Measurements from ENCODE around the gene PCDHB4. TPM values are rescaled to one million over a fixed set of nuclear protein-coding genes. Genes with fewer than 3 reads are reported as not detected.
"Not testable (repeated sequence)": the region's sequence is repeated elsewhere in the genome, so short reads cannot be mapped to it uniquely, and the experiment has no call there.

PCDHB4 gene
- total RNA-seq, 1 donor from 2014 or later, result 1.1 TPM

- FAIRE-seq; H3K4me3 Mint-ChIP-seq (ENCODE audit: unreplicated experiment); H3K27ac Mint-ChIP-seq (ENCODE audit: unreplicated experiment); H3K27ac ChIP-seq (ENCODE audit: low read depth, low read length); H3K27me3 ChIP-seq (ENCODE audit: insufficient read depth, low read length); H3K79me2 ChIP-seq (ENCODE audit: insufficient read depth, low read length); DNase-seq (ENCODE audit: low read depth); H3K4me1 Mint-ChIP-seq (ENCODE audit: low read depth, unreplicated experiment); H3K36me3 ChIP-seq (ENCODE audit: insufficient read depth, low read length); H3K4me3 ChIP-seq (ENCODE audit: insufficient read depth, low read depth, low read length); H3K4me1 ChIP-seq (ENCODE audit: insufficient read depth, low read length); H3K9ac ChIP-seq (ENCODE audit: low read length); H3K4me2 ChIP-seq (ENCODE audit: low read length); H3K27me3 Mint-ChIP-seq (ENCODE audit: low read depth, unreplicated experiment); H4K20me1 ChIP-seq (ENCODE audit: insufficient read depth, low read length); H2AFZ ChIP-seq (ENCODE audit: low read depth, low read length): not testable (repeated sequence)
- Mint-ChIP-seq H3K36me3 (ENCODE audit: low read depth, unreplicated experiment) (peaks cover 31% of the 10 kb centered on the region), H3K9me3 (ENCODE audit: unreplicated experiment) (peaks cover 19% of the 10 kb centered on the region)
- peaks cover 12% of the 10 kb centered on the region for H3K9me3 ChIP-seq (ENCODE audit: insufficient read depth, low read depth, low read length)
Measured at GRCh38 chr5:141096586-141096985, 25.0 kb upstream of the PCDHB4 start.

- DNase-seq (ENCODE audit: low read depth) (peak; percentile 3), FAIRE-seq (no peak)
- Histone ChIP-seq H2AFZ (ENCODE audit: low read depth, low read length) (no peak within 1 kb of the TSS), H3K4me2 (ENCODE audit: low read length) (no peak within 1 kb of the TSS), H3K9me3 (ENCODE audit: insufficient read depth, low read depth, low read length) (peaks cover 14% of the 10 kb centered on the region), H3K9ac (ENCODE audit: low read length) (no peak within 1 kb of the TSS), H3K36me3 (ENCODE audit: insufficient read depth, low read length) (no peaks in the 10 kb centered on the region), H3K4me1 (ENCODE audit: insufficient read depth, low read length) (no peaks in the 10 kb centered on the region), H3K79me2 (ENCODE audit: insufficient read depth, low read length) (no peaks in the 10 kb centered on the region), H4K20me1 (ENCODE audit: insufficient read depth, low read length) (no peaks in the 10 kb centered on the region), H3K27me3 (ENCODE audit: insufficient read depth, low read length) (no peaks in the 10 kb centered on the region), H3K27ac (ENCODE audit: low read depth, low read length) (no peak within 1 kb of the TSS), H3K4me3 (ENCODE audit: insufficient read depth, low read depth, low read length) (no peak within 1 kb of the TSS)
- Mint-ChIP-seq H3K27me3 (ENCODE audit: low read depth, unreplicated experiment) (no peaks in the 10 kb centered on the region), H3K36me3 (ENCODE audit: low read depth, unreplicated experiment) (peaks cover 42% of the 10 kb centered on the region), H3K4me3 (ENCODE audit: unreplicated experiment) (no peak within 1 kb of the TSS), H3K27ac (ENCODE audit: unreplicated experiment) (no peak within 1 kb of the TSS), H3K4me1 (ENCODE audit: low read depth, unreplicated experiment) (peaks cover 2% of the 10 kb centered on the region), H3K9me3 (ENCODE audit: unreplicated experiment) (peaks cover 26% of the 10 kb centered on the region)
- peak; percentile 16 for TF ChIP-seq CTCF (IDR thresholded peaks at IDR 0.05; ENCODE audit: insufficient read depth, low read depth, low read length)
- no peak for TF ChIP-seq EZH2 (IDR thresholded peaks at IDR 0.05; ENCODE audit: insufficient read depth, low read length)
Measured at GRCh38 chr5:141100243-141100805, 21.3 kb upstream of the PCDHB4 start, which contains the start of gene PCDHB3. Gene PCDHB3, plus strand, starts transcription at chr5:141100473. Its CDS starts 177 bp downstream, at chr5:141100650.

- peaks cover 34% of the 10 kb centered on the region for H3K36me3 Mint-ChIP-seq (ENCODE audit: low read depth, unreplicated experiment)
- no peaks in the 10 kb centered on the region for H3K27me3 Mint-ChIP-seq (ENCODE audit: low read depth, unreplicated experiment)
- no peak overlapping the region for H3K4me2 ChIP-seq (ENCODE audit: low read length)
- no peak overlapping the region for H2AFZ ChIP-seq (ENCODE audit: low read depth, low read length)
- no peak overlapping the region for H3K27ac ChIP-seq (ENCODE audit: low read depth, low read length)
- H3K9me3 ChIP-seq (ENCODE audit: insufficient read depth, low read depth, low read length), result peaks cover 14% of the 10 kb centered on the region
- H3K9ac ChIP-seq (ENCODE audit: low read length), result no peak overlapping the region
- TF ChIP-seq EZH2 (IDR thresholded peaks at IDR 0.05; ENCODE audit: insufficient read depth, low read length), result no peak
- TF ChIP-seq CTCF (IDR thresholded peaks at IDR 0.05; ENCODE audit: insufficient read depth, low read depth, low read length), result no peak
- H3K4me1 Mint-ChIP-seq (ENCODE audit: low read depth, unreplicated experiment), result no peaks in the 10 kb centered on the region
- no peaks in the 10 kb centered on the region for H3K27me3 ChIP-seq (ENCODE audit: insufficient read depth, low read length)
- no peak for FAIRE-seq
- no peak overlapping the region for H3K4me3 ChIP-seq (ENCODE audit: insufficient read depth, low read depth, low read length)
- peaks cover 21% of the 10 kb centered on the region for H3K9me3 Mint-ChIP-seq (ENCODE audit: unreplicated experiment)
- H3K79me2 ChIP-seq (ENCODE audit: insufficient read depth, low read length), result no peaks in the 10 kb centered on the region
- H3K27ac Mint-ChIP-seq (ENCODE audit: unreplicated experiment), result no peak overlapping the region
- DNase-seq (ENCODE audit: low read depth), result no peak
- no peaks in the 10 kb centered on the region for H4K20me1 ChIP-seq (ENCODE audit: insufficient read depth, low read length)
- H3K36me3 ChIP-seq (ENCODE audit: insufficient read depth, low read length), result no peaks in the 10 kb centered on the region
- H3K4me3 Mint-ChIP-seq (ENCODE audit: unreplicated experiment), result no peak overlapping the region
- no peaks in the 10 kb centered on the region for H3K4me1 ChIP-seq (ENCODE audit: insufficient read depth, low read length)
Measured at GRCh38 chr5:141101059-141101458, 20.6 kb upstream of the PCDHB4 start.

- not testable (repeated sequence) for H3K4me1 ChIP-seq (ENCODE audit: insufficient read depth, low read length); H3K27ac ChIP-seq (ENCODE audit: low read depth, low read length); FAIRE-seq; H3K27me3 ChIP-seq (ENCODE audit: insufficient read depth, low read length); H3K4me3 ChIP-seq (ENCODE audit: insufficient read depth, low read depth, low read length); H3K79me2 ChIP-seq (ENCODE audit: insufficient read depth, low read length); H3K36me3 ChIP-seq (ENCODE audit: insufficient read depth, low read length); H2AFZ ChIP-seq (ENCODE audit: low read depth, low read length); DNase-seq (ENCODE audit: low read depth); H4K20me1 ChIP-seq (ENCODE audit: insufficient read depth, low read length); H3K27me3 Mint-ChIP-seq (ENCODE audit: low read depth, unreplicated experiment); H3K4me2 ChIP-seq (ENCODE audit: low read length); H3K9ac ChIP-seq (ENCODE audit: low read length); H3K4me1 Mint-ChIP-seq (ENCODE audit: low read depth, unreplicated experiment); H3K27ac Mint-ChIP-seq (ENCODE audit: unreplicated experiment); H3K4me3 Mint-ChIP-seq (ENCODE audit: unreplicated experiment)
- peaks cover 20% of the 10 kb centered on the region for H3K9me3 Mint-ChIP-seq (ENCODE audit: unreplicated experiment)
- H3K36me3 Mint-ChIP-seq (ENCODE audit: low read depth, unreplicated experiment), result peaks cover 33% of the 10 kb centered on the region
- H3K9me3 ChIP-seq (ENCODE audit: insufficient read depth, low read depth, low read length), result peaks cover 14% of the 10 kb centered on the region
Measured at GRCh38 chr5:141102070-141102469, 19.5 kb upstream of the PCDHB4 start.

DNA sequence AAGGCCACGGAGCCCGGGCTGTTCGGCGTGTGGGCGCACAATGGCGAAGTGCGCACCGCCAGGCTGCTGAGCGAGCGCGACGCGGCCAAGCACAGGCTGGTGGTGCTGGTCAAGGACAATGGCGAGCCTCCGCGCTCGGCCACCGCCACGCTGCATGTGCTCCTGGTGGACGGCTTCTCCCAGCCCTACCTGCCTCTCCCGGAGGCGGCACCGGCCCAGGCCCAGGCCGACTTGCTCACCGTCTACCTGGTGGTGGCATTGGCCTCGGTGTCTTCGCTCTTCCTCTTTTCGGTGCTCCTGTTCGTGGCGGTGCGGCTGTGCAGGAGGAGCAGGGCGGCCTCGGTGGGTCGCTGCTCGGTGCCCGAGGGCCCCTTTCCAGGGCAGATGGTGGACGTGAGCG, 19.1 kb upstream of the PCDHB4 start:
- H3K4me3 Mint-ChIP-seq (ENCODE audit: unreplicated experiment), result not testable (repeated sequence)

More for the DNA sequence above, 19.1 kb upstream of the PCDHB4 start:
- H3K4me1 Mint-ChIP-seq (ENCODE audit: low read depth, unreplicated experiment); H4K20me1 ChIP-seq (ENCODE audit: insufficient read depth, low read length); H3K9ac ChIP-seq (ENCODE audit: low read length); H3K4me1 ChIP-seq (ENCODE audit: insufficient read depth, low read length); H3K4me2 ChIP-seq (ENCODE audit: low read length); H3K27me3 ChIP-seq (ENCODE audit: insufficient read depth, low read length); H3K27me3 Mint-ChIP-seq (ENCODE audit: low read depth, unreplicated experiment); H3K27ac Mint-ChIP-seq (ENCODE audit: unreplicated experiment); H2AFZ ChIP-seq (ENCODE audit: low read depth, low read length); H3K79me2 ChIP-seq (ENCODE audit: insufficient read depth, low read length); H3K4me3 ChIP-seq (ENCODE audit: insufficient read depth, low read depth, low read length); H3K36me3 ChIP-seq (ENCODE audit: insufficient read depth, low read length); H3K27ac ChIP-seq (ENCODE audit: low read depth, low read length); DNase-seq (ENCODE audit: low read depth); FAIRE-seq: not testable (repeated sequence)
- H3K36me3 Mint-ChIP-seq (ENCODE audit: low read depth, unreplicated experiment), result peaks cover 31% of the 10 kb centered on the region
- peaks cover 17% of the 10 kb centered on the region for H3K9me3 Mint-ChIP-seq (ENCODE audit: unreplicated experiment)
- H3K9me3 ChIP-seq (ENCODE audit: insufficient read depth, low read depth, low read length), result peaks cover 14% of the 10 kb centered on the region
